GM21367 (cell line): ENCODE data around the gene SLC26A11.

Experiments
- ATAC-seq: cut with Tn5 transposase; IDR thresholded peaks from one replicate; pipeline ENCODE4 v1.9.1; 2021; ENCODE audit not compliant: unreplicated experiment

SLC26A11 gene

GRCh38 chr17:80216473-80217456, 3.5 kb upstream of the SLC26A11 start:
- no peak for ATAC-seq

- no peak for ATAC-seq
These were observed 2.4 kb upstream of the SLC26A11 start for GRCh38 chr17:80217703-80218362.

- no peak for ATAC-seq
These were observed 1.8 kb upstream of the SLC26A11 start for GRCh38 chr17:80218391-80218790.

- ATAC-seq = peak; percentile 45
These were observed 1.0 kb upstream of the SLC26A11 start for GRCh38 chr17:80219013-80219762.

DNA sequence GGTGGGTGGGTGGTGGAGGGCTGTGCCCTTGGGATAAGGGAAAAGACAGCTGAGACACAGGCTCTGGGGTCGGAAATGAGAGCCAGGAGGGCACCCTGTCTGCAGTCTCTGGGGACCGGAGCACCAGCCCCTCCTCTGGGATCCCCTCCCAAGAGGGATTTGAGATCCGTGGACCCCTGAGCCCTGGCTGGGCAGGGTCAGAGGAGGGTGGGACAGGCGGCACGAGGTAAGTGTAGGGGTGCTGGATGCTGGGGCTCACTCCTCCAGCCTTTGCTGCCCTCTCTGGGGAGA, 519 bp upstream of the SLC26A11 start:
- ATAC-seq = peak; percentile 17

DNA sequence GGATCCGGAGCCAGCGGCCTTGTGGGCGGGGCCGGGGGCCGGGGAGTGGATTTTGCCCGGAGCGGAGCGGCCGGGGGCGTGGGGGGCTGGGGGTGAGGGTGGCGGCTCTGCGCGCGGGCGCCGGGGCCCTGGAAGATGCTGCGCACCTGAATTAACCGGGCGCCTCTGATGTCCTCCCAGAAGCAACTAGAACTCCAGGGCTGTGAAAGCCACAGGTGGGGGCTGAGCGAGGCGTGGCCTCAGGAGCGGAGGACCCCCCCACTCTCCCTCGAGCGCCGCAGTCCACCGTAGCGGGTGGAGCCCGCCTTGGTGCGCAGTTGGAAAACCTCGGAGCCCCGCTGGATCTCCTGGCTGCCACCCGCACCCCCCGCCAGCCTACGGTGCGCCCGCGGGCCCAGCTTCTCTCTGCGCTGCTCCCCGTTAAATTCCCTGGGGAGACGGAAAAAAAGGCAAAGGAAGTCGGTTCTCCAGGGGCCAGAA, 549 bp downstream of the SLC26A11 start:
- no peak for ATAC-seq

DNA sequence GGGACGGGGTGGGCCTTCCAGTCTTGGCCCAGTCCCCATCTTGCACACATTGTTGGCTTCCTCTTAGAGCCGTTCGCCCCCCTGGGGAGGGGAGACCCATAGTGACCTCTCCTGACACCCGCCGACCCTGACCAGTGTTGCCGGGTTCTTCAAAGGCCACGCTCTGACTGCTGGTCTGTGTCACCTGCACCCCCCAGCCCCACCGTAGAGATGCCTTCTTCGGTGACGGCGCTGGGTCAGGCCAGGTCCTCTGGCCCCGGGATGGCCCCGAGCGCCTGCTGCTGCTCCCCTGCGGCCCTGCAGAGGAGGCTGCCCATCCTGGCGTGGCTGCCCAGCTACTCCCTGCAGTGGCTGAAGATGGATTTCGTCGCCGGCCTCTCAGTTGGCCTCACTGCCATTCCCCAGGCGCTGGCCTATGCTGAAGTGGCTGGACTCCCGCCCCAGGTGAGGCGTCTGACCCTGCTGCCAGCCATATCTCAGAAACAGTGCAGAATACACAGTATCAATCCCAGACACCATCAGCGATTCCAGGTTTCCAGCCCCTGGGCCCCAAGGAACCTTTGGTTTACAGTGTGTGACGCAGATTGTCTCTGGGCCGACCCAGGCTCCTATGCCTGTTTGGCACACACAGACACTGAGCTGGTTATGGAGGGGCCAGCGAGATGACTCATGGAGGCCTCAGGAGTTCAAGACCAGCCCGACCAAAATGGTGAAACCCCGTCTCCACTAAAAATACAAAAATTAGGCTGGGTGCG, 1.3 kb downstream of the SLC26A11 start:
- ATAC-seq = no peak

- ATAC-seq = no peak
These were observed 2.3 kb downstream of the SLC26A11 start for GRCh38 chr17:80222376-80223141.

DNA sequence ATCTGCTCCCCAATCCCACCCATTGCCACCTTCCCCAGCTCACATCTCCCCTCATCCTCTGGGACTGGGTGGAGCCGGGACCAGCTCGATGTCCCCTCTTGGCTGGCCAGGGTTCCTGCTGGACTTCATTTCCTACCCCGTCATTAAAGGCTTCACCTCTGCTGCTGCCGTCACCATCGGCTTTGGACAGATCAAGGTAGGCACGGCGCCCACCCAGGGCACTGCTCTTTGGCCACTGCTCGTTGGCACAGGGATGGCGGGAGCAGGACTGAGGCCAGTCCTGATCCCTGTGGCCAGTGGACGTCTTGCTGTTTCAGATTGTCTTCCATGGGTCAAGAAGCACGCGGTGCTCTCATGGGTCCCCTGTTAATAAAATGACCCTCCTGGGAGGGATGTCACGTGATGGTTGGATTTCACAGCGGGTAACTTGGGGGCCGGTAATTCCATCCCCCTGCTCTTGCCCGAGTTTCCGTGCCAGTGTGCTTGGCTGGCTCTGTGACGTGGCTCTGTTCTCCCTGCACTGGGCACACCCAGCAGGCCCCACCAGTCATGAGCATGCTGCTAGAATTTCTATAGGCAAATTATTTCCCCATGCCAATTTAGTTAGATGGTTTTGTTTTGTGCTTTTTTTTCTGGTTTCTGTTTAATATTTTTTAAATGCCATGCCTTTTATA, 3.1 kb downstream of the SLC26A11 start:
- ATAC-seq = no peak

DNA sequence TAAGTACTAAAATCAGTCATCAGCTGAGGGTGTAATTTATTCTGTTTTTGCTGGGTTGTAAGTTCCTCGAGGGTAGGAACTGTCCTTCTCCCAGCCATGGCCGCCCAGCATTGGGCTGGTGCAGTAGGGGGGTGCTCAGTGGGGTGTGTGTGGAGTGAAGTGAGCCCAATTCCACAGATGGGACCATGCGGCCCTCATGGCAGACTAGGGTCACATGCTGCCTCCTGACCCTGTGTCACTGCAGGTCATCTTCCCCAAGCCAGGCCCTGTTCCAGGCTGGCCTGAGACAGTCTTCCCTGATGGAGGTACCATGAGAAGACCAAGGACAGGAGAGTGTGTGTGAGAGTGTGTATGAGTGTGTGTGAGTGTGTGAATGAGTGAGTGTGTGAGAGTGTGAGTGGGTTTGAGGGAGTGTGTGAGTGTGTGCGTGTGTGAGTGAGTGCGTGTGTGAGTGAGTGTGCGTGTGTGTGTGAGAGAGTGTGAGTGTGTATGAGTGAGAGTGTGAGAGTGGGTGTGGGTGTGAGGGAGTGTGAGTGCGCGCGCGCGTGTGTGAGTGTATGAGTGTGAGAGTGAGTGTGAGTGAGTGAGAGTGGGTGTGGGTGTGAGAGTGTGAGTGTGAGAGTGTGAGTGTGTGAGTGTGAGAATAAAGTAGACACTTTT, 3.7 kb downstream of the SLC26A11 start:
- ATAC-seq = no peak

- no peak for ATAC-seq
These were observed 4.5 kb downstream of the SLC26A11 start for GRCh38 chr17:80224683-80225082.

DNA sequence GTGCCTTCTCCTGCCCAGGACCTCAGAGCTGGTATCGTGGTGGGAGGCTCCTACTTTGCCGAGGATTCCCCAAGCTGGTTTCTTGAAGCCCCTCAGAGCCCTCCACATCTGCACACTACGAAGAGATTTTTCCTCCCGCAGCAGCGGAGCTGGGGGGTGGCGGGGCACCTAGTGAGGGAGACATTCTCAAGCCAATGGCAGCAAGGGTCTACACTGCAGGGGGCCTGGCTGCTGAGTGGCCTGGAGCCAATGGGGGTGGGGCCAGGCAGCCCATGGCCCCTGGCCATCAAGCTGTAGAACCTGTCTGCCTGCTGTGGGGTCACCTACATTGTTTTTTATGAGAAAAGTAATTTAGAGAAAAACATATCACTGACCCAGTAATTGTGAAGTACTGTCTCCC, 5.0 kb downstream of the SLC26A11 start:
- no peak for ATAC-seq

- no peak for ATAC-seq
These were observed 6.9 kb downstream of the SLC26A11 start for GRCh38 chr17:80227156-80227555.

DNA sequence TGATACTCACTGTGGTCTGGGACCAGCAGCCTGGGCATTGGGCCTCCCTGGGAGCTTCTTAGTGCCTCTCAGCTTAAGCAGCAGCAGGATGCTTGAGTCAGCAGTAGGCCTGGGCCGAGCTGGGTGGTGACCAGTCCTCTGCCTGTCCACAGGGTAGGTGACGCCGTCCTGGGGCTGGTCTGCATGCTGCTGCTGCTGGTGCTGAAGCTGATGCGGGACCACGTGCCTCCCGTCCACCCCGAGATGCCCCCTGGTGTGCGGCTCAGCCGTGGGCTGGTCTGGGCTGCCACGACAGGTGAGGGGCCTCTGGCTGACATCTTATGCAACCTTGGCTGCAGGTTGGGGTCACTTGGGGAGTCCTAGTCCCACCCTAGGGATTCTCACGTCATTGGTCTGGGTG, 7.4 kb downstream of the SLC26A11 start:
- no peak for ATAC-seq

DNA sequence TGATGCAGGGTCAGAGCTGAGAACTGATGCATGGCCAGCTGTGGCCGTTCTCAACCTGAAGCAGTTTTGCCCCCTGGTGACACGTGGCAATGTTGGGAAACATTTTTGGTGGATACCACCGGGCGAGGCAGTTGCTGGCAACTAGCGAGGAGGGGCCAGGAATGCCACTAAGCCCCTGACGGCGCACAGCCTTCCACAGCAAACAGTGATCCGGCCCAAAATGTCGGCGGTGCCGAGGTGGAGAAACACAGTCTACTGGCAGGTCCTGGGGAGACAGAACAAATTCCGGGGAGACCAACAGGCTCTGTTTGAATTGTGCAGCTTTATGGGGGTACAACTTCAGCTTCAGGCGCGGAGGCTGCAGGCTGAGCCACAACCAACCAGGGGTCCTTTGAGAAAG, 8.2 kb downstream of the SLC26A11 start:
- no peak for ATAC-seq

DNA sequence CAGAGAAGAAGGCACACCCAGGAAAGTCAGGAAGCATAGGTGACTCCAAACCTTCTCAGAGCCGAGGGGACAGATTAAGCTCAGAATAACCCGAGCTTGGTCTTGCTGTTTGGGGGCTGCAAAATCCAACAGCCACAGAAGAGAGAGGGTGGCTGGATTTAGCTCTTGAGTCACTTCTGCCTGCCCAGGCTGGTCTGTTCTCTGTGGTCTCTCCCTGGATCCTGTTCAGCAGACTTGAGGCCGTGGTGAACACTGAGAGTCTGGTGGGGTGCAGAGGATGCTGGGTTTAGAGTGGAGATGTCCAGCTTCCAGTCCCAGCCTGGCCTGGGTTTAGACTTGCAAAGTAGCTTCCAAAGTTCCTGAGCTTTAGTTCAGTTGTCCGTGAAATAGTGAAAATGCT, 8.8 kb downstream of the SLC26A11 start:
- ATAC-seq = no peak

GRCh38 chr17:80232438-80232837, 12.2 kb downstream of the SLC26A11 start:
- ATAC-seq = no peak

GRCh38 chr17:80233202-80233601, 13.0 kb downstream of the SLC26A11 start:
- no peak for ATAC-seq

DNA sequence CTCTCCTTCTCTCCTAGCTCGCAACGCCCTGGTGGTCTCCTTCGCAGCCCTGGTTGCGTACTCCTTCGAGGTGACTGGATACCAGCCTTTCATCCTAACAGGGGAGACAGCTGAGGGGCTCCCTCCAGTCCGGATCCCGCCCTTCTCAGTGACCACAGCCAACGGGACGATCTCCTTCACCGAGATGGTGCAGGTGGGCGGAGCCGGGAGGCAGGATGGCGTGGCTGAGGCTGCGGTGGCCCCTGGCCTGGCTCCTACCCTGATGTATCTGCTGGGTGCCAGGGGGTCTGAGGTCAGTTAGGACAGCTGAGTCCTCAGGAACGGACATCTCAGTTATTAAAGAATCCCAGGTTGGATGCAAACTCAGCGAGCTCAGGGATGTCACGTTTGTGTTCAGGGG, 16.7 kb downstream of the SLC26A11 start:
- no peak for ATAC-seq
